T47D (cell line): ENCODE data around the gene TCP11L2.
"Not testable (repeated sequence)": the region's sequence is repeated elsewhere in the genome, so short reads cannot be mapped to it uniquely, and the experiment has no call there.

Experiments
- DNase-seq, 2 experiments: peaks; one replicate each; pipeline versions ENCODE4 v3.0.0 to v3.0.0-alpha.2; 2011 to 2012; ENCODE audit warnings: low read depth in 1 of 2, low spot score in 1 of 2
- JUND ChIP-seq: IDR thresholded peaks from 2 replicates; pipeline ENCODE4 v1.6.1; 2012; ENCODE audit warnings: low read depth
- in situ Hi-C: cut with HindIII; loops from 2 replicates; pipeline ENCODE4 v1.10.0; 2016; ENCODE audit warnings: low sequenced_read_pairs, low pct_unique_long_range_greater_than_20kb

The TCP11L2 gene

DNA sequence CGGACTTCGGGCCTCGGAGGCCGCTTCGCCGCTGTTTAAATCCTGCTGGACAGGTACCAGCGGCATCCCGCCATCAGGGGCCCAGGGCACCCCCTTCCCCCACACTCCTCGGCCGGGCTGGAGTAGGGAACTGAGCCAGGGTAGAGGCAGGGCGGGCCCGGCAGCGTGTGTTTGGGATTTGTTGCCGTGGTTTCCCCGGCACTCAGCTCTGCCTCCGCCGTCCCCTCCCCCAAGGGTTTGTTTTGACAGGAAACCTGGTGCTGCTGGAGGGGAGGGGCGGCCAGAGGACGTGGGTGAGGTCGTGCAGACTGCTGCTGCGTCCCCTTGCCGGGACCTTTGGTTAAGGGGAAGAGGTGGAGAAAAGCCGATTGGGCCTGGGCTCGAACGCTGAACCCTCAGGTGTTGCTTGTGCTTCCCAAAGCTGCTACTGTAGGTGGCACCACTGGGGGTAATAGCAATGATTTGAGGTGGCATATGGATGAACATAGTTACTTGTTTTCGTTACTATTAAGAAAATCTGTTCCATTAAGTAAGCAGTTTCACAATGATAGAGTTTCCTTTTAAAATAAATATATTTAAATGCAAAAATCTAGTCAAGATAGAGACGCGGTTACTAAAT, 778 bp downstream of the TCP11L2 start:
- TF ChIP-seq JUND: no peak
- in situ Hi-C loops: no loop called here
- peak; percentile 54 to 67 for DNase-seq

DNA sequence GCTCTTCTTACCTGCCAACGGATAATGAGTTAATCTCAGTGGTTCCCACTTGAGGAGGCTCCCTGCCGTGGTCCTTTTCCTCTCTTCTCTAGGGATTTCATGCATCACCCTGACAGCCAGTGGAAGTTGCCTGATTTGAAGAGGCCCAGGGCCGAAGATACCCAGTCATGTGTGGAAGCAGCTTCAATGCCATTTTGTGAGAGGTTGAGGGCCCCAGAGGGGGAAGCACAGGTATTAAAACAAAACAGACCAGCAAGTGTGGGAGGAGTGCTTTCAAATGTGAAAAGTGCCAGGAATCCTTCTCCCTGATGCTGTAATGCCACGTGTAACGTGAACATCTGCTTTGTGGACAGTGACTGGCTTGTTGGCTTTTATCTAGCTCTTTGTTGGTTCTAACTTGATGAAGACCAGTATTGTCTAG, 1.5 kb downstream of the TCP11L2 start:
- in situ Hi-C loops: no loop called here
- DNase-seq: no peak
- no peak for TF ChIP-seq JUND

DNA sequence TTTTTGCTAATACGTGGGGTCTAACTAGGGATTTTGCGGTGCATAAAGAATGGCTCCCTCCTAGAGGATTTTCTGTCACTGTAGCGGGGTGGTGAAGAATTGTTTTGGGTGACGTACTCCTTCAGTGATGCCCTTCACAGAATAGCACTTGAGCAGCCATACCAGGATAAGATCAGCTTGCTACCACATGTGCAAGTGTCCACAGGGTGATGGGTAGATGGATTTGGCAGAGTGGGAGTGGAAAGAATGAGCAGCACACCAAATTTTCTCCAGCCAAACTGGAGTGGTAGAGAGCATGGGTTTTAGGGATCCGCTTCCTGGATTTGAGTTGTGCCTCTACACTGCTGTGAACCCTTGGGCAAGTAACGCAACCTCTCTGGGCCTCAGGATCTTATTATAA, 2.3 kb downstream of the TCP11L2 start:
- DNase-seq: no peak

DNA sequence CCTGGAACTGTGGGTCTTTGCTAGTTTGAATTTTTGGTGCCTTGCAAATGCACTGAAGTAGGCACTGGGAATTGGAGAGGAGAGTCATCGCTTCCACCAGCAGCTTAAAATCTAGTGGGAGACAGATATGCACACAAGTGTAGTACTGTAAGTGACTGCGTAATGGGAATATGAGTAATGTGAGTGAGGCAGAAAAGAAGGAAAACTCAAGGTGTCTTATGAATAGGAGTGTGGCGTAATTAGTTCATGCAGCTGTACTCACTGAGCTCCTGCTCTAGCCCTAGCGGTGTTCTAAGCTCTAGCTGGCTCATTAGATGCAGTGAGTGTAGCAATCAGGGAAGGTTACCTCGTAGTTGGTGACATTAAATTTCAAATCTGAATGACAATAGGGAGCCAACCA, 2.8 kb downstream of the TCP11L2 start:
- DNase-seq: no peak
- in situ Hi-C loops: no loop called here
- no peak for TF ChIP-seq JUND

More for the DNA sequence above, 2.3 kb downstream of the TCP11L2 start:
- in situ Hi-C loops: no loop called here
- TF ChIP-seq JUND: no peak

DNA sequence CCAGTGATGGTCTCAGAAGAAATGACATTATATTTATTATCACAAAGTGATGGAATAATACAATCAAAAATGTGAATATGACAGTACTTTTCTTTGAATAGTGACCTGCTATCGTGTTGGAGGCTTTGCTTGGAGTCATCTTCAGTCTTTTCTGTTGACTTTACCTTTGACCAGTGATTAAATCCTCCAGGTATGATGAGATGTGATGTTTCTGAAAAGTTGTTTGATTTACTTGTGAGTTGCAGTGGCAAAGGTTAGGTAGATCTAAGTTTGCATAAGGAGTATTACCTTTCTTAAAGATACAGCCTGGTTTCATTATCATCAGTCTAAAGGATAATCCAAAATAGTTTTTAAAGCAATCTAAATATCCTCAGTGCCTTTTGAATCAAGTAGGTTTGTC, 4.6 kb downstream of the TCP11L2 start:
- in situ Hi-C loops: no loop called here
- no peak for TF ChIP-seq JUND
- DNase-seq: no peak

DNA sequence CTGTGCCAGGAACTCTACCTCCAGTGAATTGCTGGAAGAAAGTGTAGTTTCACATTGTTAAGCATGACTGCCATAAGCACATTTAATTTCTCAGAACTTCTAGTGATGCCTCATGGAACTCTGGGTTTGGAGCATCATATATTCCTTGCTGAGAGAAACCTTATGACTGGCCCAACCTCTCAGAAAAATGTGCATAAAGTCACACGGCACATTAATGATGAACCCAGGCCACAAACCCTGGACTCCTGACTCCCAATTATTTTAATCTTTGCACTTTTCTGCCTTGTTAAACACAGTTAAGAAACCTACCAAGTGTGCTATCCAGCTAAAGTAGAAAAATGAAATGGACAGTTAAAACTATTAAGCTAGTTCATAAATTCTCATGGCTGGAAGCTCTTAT, 5.6 kb downstream of the TCP11L2 start:
- in situ Hi-C loops: no loop called here
- TF ChIP-seq JUND: no peak
- DNase-seq: no peak

DNA sequence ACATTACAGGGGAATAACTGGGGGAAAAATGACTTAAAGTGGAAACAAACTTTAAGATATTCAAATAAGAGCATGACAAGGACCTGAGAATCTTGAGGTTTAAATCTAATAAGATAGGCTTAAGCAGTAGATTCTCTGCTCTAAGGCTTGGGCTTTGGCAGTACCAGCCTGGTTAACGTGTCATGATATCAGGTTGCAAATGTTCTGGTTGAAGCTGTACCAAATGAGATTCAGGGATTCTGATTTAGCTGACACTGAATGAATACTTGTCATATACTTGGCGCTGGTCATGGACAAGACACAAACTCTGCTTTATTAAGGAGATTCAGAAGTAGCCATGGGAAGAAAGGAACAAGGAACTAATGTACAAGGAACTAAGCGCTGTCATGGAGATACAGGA, 6.1 kb downstream of the TCP11L2 start:
- in situ Hi-C loops: no loop called here
- no peak for DNase-seq
- no peak for TF ChIP-seq JUND

DNA sequence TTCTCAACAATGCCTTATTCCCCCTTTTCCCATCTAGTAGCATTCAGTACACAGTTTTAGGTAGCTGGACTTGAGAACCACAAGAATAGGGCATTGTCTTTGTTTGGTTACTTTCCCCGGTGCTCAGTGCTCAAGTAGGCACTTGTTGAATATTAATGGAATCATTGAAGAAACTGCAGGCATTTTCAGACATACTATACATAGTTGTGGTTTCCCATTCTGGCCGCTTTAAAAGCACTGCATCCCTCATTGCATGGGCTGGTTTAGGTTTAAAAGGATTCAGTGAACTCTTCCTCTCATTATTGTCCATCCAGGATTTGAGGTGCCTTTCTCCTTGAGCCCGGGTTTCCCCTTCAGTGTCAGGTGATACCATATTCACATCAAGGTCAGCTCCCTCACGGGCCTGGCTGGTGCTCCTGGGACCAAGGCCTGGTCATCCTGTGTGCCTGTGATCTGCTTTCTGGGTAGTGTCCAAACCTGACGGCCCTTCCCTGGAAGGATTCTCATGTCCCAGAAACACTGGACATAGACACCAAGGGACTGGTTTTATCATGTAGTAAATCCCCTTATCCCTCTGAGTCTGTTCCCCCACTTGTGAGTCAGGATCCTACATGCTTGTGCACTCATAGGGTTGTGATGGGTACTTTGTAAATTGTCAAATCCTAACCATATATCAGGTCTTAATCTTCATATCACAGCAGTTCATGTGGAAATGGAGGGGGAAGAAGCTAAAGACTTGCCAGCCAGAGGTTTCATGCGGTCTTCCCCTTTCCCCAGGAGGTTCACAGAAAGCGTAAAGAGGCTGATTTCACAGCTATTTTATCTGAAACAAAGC, 7.4 kb downstream of the TCP11L2 start:
- in situ Hi-C loops: no loop called here
- no peak for TF ChIP-seq JUND
- DNase-seq: no peak

DNA sequence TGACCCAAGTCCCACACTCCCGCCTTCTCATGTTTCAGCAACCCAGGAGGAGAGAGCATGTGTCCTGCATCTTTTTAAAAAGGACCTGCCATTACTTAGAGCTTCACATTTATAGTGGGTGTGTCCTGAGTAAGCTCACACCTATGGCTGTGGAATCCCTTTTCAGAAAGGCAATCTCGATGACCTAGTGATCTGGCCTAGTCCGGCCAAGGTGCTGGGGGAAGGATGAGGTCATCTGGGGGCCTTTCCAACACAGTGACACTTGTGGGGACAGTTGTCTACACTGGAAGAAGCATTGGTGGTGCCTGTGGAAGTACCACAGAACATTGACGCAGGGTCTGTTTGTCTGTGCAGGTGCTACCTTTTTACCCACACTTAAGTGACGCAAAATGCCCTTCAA, 8.2 kb downstream of the TCP11L2 start:
- DNase-seq: no peak
- in situ Hi-C loops: no loop called here
- no peak for TF ChIP-seq JUND

DNA sequence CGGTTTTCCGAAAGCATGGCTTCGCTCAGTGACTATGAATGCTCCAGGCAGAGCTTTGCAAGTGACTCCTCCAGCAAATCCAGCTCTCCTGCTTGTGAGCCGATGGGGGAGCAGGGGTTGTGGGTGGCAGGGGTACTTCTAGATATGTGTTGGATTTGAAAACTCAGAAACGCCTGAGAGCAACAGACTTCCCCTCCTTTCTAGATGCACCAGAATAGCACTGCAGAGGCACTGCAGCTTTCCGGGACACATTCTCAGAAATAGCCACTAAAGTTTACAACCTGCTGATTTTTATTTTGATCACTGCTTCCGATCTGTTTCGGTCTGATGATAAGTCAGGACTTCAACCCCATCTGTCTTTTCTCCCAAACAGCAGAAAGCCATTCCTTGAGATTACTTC, 8.6 kb downstream of the TCP11L2 start:
- in situ Hi-C loops: no loop called here
- DNase-seq: no peak
- no peak for TF ChIP-seq JUND

DNA sequence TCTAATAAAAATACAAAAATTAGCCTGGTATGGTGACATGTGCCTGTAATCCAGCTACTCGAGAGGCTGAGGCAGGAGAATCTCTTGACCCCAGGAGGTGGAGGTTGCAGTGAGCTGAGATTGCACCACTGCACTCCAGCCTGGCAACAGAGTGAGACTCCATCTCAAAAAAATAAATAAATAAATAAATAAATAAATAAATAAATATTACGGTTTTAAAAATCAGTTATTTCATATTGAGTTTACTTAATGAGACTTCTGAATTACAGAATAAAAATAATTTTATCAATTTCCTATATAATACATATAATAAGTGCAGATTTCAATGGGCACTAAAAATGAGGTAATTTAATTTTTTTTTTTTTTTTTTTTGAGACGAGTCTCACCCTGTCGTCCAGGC, 10.9 kb downstream of the TCP11L2 start:
- DNase-seq, in situ Hi-C loops: not testable (repeated sequence)

DNA sequence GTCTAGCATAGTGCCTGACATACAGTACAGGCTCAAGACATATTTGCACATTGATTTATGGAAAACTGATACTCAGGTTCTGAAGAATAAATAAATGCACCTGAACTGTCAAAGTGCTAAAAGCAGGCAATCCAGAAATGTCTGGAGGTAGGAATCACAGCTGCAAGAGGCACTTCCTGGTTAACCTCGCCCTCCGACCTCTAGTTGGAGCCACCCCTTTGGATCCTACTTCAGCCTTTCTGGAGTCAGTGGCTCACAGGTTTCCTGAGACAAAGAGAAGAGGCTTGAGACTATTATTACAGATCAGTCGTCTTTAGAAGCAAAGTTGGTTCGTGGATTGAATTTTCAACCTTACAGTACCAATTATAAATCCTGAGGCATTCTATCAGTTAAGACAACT, 13.0 kb downstream of the TCP11L2 start:
- TF ChIP-seq JUND: no peak
- in situ Hi-C loops: no loop called here
- DNase-seq: no peak

DNA sequence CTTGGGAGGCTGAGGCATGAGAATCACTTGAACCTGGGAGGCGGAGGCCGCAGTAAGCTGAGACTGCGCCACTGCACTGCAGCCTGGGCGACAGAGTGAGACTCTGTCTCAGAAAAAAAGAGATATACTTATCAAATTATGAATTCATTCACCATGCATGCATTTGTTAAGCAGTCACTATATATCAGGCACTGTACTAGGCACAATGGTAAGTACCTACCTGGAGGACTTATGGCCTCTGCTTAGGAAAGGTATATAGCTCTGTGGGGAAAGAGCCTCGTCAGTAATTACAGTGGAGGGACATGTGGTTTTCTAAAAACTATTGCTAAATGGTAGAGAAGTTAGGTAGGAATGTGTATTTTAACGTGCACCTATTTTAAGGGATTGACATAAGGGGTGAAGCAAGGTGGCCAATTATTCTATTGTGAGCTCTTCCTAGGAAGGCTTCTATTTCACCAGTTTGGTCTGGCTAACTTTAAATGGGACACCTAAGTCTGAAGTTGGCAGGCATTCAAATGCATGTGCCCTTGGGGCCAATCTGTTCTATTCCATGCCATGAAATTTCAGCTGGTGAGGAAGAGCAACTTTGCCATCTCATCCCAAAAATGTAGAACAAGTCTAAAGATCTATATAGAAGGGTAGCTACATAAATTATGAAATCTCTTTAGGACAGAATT, 15.0 kb downstream of the TCP11L2 start:
- no peak for TF ChIP-seq JUND
- DNase-seq: peak in 1 of 2 experiments; percentile 59
- in situ Hi-C loops: no loop called here
